Pancreas (tissue), 10 donors: Measurements from ENCODE around the gene CYB5R4. TPM values are rescaled to one million over a fixed set of nuclear protein-coding genes. Genes with fewer than 3 reads are reported as not detected.

Experiments used
- ATAC-seq, 4 donors: fragments of 200-7000 bp; cut with Tn5 transposase; one replicate each; pipeline versions ENCODE4 v1.8.0 to v1.9.1; 2020; ENCODE audit warnings: mild to moderate bottlenecking in 4 of 4, moderate library complexity in 4 of 4
- DNase-seq, 6 donors: peaks; one replicate each; pipeline ENCODE4 v3.0.0-alpha.2; 2020
- FAIRE-seq: peaks from 2 replicates; lab custom pipeline; 2012; peaks lifted over from hg19 to GRCh38; lab: Jason Lieb, UNC
- H3K27ac ChIP-seq, 4 donors: fragments of 200-600 bp; sonication (generic); 1 replicate in 3 of 4; 2 replicates in 1 of 4; pipeline versions ENCODE4 v1.5.0 to v1.8.0; 2020
- H3K27me3 ChIP-seq, 4 donors: fragments of 200-600 bp; one replicate each; pipeline ENCODE4 v1.8.0; 2021
- H3K36me3 ChIP-seq, 3 donors: fragments of 200-600 bp; sonication (generic) in 1 of 3; one replicate each; pipeline versions ENCODE4 v1.5.0 to v1.8.0; 2020 to 2021
- H3K4me1 ChIP-seq, 3 donors: fragments of 200-600 bp; one replicate each; pipeline ENCODE4 v1.8.0; 2021
- H3K4me3 ChIP-seq, 4 donors: fragments of 200-600 bp; sonication (generic) in 2 of 4; one replicate each; pipeline versions ENCODE4 v1.5.0 to v1.8.0; 2020 to 2021
- H3K9me3 ChIP-seq, 4 donors: fragments of 200-600 bp; one replicate each; pipeline ENCODE4 v1.8.0; 2021
- WGBS, 2 donors: extraction: QIAGEN DNeasy Blood & Tissue Kit; methylation state at CpG; one replicate each; pipeline ENCODE4 v1.1.7; 2013; 5-methylcytosine and 5-hydroxymethylcytosine counted together
- intact Hi-C, 3 donors: fragments of 100-400 bp; cut with DNase I; formaldehyde crosslinking; loops; one replicate each; pipeline versions ENCODE4 v1.11.1 to v1.14.2; 2022
- polyA plus RNA-seq, 2 donors: library from polyadenylated mRNA; stranded (reverse); fragments of 200-250 nt; gene quantifications; one replicate each; pipeline ENCODE4 v1.2.3, GENCODE V29; 2013
- total RNA-seq, 6 donors: library from RNA; stranded (reverse); fragmentation: NEBNext Ultra II Directional in 4 of 6; extraction: Animal tissue kit (Norgen Biotek cat#: 25700) in 4 of 6; gene quantifications; one replicate each; pipeline versions ENCODE4 v1.2.1 to v1.2.4, GENCODE V29; 2021 to 2023
- TF ChIP-seq, protein P1 (sequence below), 4 donors: fragments of 200-600 bp; sonication (generic) in 3 of 4; IDR thresholded peaks; one replicate each; pipeline versions ENCODE4 v1.5.0 to v1.8.0; 2021; ENCODE audit warnings: antibody characterized with exemption in 4 of 4
- donor health status: healthy with polysubstance abuse.
- donor health status: DM: no; HTN: no; CAD: no; lungs with moderate emphysema.
- donor health status: DM: no; HTN: no; CAD: no.
- donor health status: control.
- donor health status: control.
- donor health status: Bipolar disorder and iron deficiency.
- donor health status: DM: yes; HTN: yes; CAD: no.
- donor health status: DM: no; HTN: no; CAD: no.
- donor health status: DM: no; HTN: no; CAD: no.
- donor health status: DM: yes; HTN: yes; CAD: no.

CYB5R4 gene
- total and polyA plus RNA-seq, 8 donors, result 1.1 to 10.1 (median 5.4) TPM

DNA sequence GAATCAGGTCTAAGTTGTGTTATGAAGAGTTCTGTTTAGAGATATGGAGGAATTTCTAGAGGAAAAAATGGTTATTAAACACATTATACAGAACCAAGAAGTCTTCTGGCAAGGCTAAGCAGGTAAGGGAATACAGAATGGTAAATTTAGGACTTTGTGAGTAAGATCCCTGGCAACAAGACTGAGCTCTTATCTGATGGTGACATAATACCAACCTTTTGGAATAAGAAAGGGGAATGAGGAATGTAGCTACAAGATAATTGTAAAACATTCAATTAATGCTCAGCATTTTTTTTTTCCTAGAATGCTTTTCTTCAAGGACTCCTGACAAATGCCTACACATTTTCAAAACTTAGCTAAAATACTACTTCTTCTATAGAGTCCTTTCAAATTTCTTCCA, 51.8 kb downstream of the CYB5R4 start:
- no peaks in the 10 kb centered on the region for H3K27me3 ChIP-seq
- intact Hi-C loops, result no loop called here
- ATAC-seq, result peak in 1 of 4 donors; percentile 45

DNA sequence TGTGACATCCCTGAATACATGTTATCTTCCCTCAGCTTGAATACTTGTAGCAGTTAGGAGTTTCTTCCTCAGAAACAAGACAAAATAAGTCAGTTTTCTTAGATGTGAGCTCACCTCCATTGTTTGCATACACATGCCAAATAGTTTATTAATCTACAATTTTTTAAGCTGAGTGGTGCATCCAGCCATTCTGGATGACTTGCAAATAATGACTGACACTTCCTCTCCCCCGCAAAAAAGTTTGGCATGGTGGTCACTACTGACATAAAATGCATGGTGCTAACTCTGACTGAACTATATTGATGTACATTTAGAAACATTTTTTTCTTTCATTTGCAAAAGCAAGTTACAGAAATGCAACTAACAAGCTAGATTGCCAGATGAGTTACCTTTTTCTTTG, 55.5 kb downstream of the CYB5R4 start:
- DNase-seq, result no peak
- 89 to 91% methylated on average over 1 of the region's 1 CpG for WGBS, 2 donors
- Histone ChIP-seq H3K36me3 (no peaks in the 10 kb centered on the region), H3K4me1 (no peaks in the 10 kb centered on the region), H3K9me3 (no peaks in the 10 kb centered on the region), H3K27me3 (no peaks in the 10 kb centered on the region), H3K27ac (no peak overlapping the region), H3K4me3 (no peak overlapping the region)
- no peak for ATAC-seq
- no peak for FAIRE-seq
- TF ChIP-seq, protein P1, sequence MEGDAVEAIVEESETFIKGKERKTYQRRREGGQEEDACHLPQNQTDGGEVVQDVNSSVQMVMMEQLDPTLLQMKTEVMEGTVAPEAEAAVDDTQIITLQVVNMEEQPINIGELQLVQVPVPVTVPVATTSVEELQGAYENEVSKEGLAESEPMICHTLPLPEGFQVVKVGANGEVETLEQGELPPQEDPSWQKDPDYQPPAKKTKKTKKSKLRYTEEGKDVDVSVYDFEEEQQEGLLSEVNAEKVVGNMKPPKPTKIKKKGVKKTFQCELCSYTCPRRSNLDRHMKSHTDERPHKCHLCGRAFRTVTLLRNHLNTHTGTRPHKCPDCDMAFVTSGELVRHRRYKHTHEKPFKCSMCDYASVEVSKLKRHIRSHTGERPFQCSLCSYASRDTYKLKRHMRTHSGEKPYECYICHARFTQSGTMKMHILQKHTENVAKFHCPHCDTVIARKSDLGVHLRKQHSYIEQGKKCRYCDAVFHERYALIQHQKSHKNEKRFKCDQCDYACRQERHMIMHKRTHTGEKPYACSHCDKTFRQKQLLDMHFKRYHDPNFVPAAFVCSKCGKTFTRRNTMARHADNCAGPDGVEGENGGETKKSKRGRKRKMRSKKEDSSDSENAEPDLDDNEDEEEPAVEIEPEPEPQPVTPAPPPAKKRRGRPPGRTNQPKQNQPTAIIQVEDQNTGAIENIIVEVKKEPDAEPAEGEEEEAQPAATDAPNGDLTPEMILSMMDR (IDR thresholded peaks at IDR 0.05), result no peak
- intact Hi-C loops, result no loop called here

More for the DNA sequence above, 51.8 kb downstream of the CYB5R4 start:
- no peak overlapping the region for H3K27ac ChIP-seq
- H3K9me3 ChIP-seq, result no peaks in the 10 kb centered on the region
- H3K4me3 ChIP-seq, result no peak overlapping the region
- FAIRE-seq (no peak), DNase-seq (no peak)
- TF ChIP-seq, protein P1 (IDR thresholded peaks at IDR 0.05), result no peak
- no peaks in the 10 kb centered on the region for H3K4me1 ChIP-seq
- H3K36me3 ChIP-seq, result no peaks in the 10 kb centered on the region

DNA sequence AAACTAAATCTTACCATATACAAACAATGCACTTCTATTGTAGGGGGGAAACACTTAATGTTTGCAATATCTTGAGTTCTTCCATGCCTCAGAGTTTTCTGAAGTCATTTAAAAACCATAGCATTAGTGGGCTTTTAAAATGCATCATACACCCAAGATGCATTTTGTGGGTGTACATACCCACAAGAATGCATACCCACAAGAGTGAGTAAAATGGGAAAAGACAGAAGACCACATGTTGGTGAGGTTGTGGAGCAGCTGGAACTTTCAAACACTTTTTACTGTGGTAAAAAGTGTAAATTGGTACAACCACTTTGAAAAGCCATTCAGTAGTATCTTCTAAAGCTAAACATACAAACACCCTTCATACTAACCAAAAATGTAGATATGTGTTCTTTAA, 57.5 kb downstream of the CYB5R4 start:
- H3K36me3 ChIP-seq, result peaks cover 0 to 3% (median 0%) of the 10 kb centered on the region in 3 donors
- H3K27ac ChIP-seq, result no peak overlapping the region
- H3K4me1 ChIP-seq, result no peaks in the 10 kb centered on the region
- H3K9me3 ChIP-seq, result no peaks in the 10 kb centered on the region
- FAIRE-seq (no peak), ATAC-seq (no peak), DNase-seq (no peak)
- intact Hi-C loops, result no loop called here
- H3K4me3 ChIP-seq, result no peak overlapping the region
- TF ChIP-seq, protein P1 (IDR thresholded peaks at IDR 0.05), result no peak
- no peaks in the 10 kb centered on the region for H3K27me3 ChIP-seq

DNA sequence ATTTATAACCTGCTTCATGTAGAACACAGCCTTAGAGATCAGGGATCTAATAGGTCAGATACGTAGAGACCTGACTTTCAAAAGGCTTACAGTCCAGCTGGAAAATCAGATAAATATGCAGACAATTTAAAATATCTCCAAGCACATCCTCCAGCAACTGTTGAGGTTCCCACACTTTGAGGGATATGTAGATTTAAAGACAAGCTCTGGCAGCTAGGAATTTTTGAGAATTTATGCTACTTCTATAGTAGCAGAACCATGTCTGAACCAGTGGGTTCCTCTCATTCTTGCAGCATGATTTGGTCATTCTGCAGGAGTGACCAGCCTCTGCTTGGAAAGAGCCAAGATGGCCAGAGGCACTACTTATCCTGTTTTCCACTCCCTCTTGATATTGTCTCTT, 60.5 kb downstream of the CYB5R4 start:
- 95 to 100% methylated on average over 1 of the region's 1 CpG for WGBS, 2 donors
- no peaks in the 10 kb centered on the region for H3K27me3 ChIP-seq
- no peak for FAIRE-seq
- no peaks in the 10 kb centered on the region for H3K9me3 ChIP-seq
- H3K27ac ChIP-seq, result no peak overlapping the region
- no peaks in the 10 kb centered on the region for H3K4me1 ChIP-seq
- no peak overlapping the region for H3K4me3 ChIP-seq
- no peak for ATAC-seq
- peaks cover 0 to 6% (median 0%) of the 10 kb centered on the region in 3 donors for H3K36me3 ChIP-seq
- TF ChIP-seq, protein P1 (IDR thresholded peaks at IDR 0.05), result no peak
- DNase-seq, result no peak
- intact Hi-C loops, result no loop called here

DNA sequence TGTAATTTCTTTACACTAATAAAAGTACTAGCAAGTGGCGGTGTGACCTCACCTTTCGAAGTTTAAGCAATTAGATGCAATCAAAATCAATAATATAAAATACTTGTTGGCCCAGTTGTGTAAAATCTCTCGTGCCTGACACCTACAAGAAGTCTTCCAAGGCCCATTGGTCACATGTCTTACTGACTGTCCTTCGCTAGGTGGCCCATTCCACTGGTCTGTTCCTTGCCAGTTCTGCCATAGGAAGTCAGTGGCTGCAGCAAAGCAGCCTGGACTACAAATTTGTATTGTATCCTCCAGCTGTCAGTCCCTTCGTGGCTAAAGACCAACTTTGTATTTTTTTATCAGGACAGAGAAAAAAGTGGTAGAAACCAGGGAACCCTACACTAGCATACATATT, 61.8 kb downstream of the CYB5R4 start:
- ATAC-seq, result no peak
- no peaks in the 10 kb centered on the region for H3K27me3 ChIP-seq

More for the DNA sequence above, 61.8 kb downstream of the CYB5R4 start:
- H3K4me3 ChIP-seq, result no peak overlapping the region
- no peak for FAIRE-seq
- intact Hi-C loops, result no loop called here
- WGBS, 2 donors, result 90 to 96% methylated on average over 5 of the region's 5 CpGs
- H3K36me3 ChIP-seq, result peaks cover 0 to 6% (median 0%) of the 10 kb centered on the region in 3 donors
- no peaks in the 10 kb centered on the region for H3K9me3 ChIP-seq
- no peak overlapping the region for H3K27ac ChIP-seq
- H3K4me1 ChIP-seq, result no peaks in the 10 kb centered on the region
- DNase-seq, result no peak
- TF ChIP-seq, protein P1 (IDR thresholded peaks at IDR 0.05), result no peak
